Astrocyte (in vitro differentiated cells and primary cell): Measurements from ENCODE around the gene MTA3. TPM values are rescaled to one million over a fixed set of nuclear protein-coding genes. Genes with fewer than 3 reads are reported as not detected.

ENCODE experiments used
- DNase-seq: peaks from one replicate; pipeline ENCODE4 v3.0.0-alpha.2; 2010; ENCODE audit warnings: low read depth
- FAIRE-seq: peaks from 2 replicates; lab custom pipeline; 2011; peaks lifted over from hg19 to GRCh38; lab: Jason Lieb, UNC
- H2AFZ ChIP-seq: 2 replicates; pipeline ENCODE4 v1.6.0; 2012; ENCODE audit warnings: low read depth, low read length, inconsistent platforms
- H3K27ac ChIP-seq: 2 replicates; pipeline ENCODE4 v1.5.1; 2011; ENCODE audit warnings: low read depth, low read length, inconsistent platforms
- H3K27me3 ChIP-seq: 2 replicates; pipeline ENCODE4 v1.6.0; 2011; ENCODE audit warnings: low read length, inconsistent platforms; ENCODE audit not compliant: insufficient read depth
- H3K36me3 ChIP-seq: 2 replicates; pipeline ENCODE4 v1.5.1; 2011; ENCODE audit warnings: low read length, inconsistent platforms; ENCODE audit not compliant: insufficient read depth
- H3K4me1 ChIP-seq: 2 replicates; pipeline ENCODE4 v1.5.1; 2011; ENCODE audit warnings: low read length, inconsistent platforms; ENCODE audit not compliant: insufficient read depth
- H3K4me2 ChIP-seq: 2 replicates; pipeline ENCODE4 v1.6.0; 2012; ENCODE audit warnings: low read length, inconsistent platforms
- H3K4me3 ChIP-seq: 2 replicates; pipeline ENCODE4 v1.5.1; 2011; ENCODE audit warnings: low read depth, mild to moderate bottlenecking, low read length, inconsistent platforms; ENCODE audit not compliant: insufficient read depth
- H3K79me2 ChIP-seq: 2 replicates; pipeline ENCODE4 v1.6.0; 2012; ENCODE audit warnings: mild to moderate bottlenecking, low read length, inconsistent platforms; ENCODE audit not compliant: insufficient read depth
- H3K9ac ChIP-seq: 2 replicates; pipeline ENCODE4 v1.6.0; 2012; ENCODE audit warnings: mild to moderate bottlenecking, low read length, inconsistent platforms
- H3K9me3 ChIP-seq: 2 replicates; pipeline ENCODE4 v1.5.1; 2012; ENCODE audit warnings: low read depth, mild to moderate bottlenecking, low read length, inconsistent platforms; ENCODE audit not compliant: insufficient read depth
- H4K20me1 ChIP-seq: 2 replicates; pipeline ENCODE4 v1.6.0; 2012; ENCODE audit warnings: low read length, inconsistent platforms; ENCODE audit not compliant: insufficient read depth
- H3K27ac Mint-ChIP-seq: one replicate; pipeline ENCODE4 v1.8.0; 2021; ENCODE audit warnings: mild to moderate bottlenecking, mixed read lengths; ENCODE audit not compliant: unreplicated experiment
- H3K27me3 Mint-ChIP-seq: one replicate; pipeline ENCODE4 v1.8.0; 2021; ENCODE audit warnings: low read depth, mixed read lengths; ENCODE audit not compliant: unreplicated experiment
- H3K36me3 Mint-ChIP-seq: one replicate; pipeline ENCODE4 v1.8.0; 2021; ENCODE audit warnings: low read depth, mixed read lengths; ENCODE audit not compliant: unreplicated experiment
- H3K4me1 Mint-ChIP-seq: one replicate; pipeline ENCODE4 v1.8.0; 2021; ENCODE audit warnings: low read depth, mixed read lengths; ENCODE audit not compliant: unreplicated experiment
- H3K4me3 Mint-ChIP-seq: one replicate; pipeline ENCODE4 v1.8.0; 2021; ENCODE audit warnings: mild to moderate bottlenecking, moderate library complexity, mixed read lengths; ENCODE audit not compliant: unreplicated experiment
- H3K9me3 Mint-ChIP-seq: one replicate; pipeline ENCODE4 v1.8.0; 2021; ENCODE audit warnings: mild to moderate bottlenecking, mixed read lengths; ENCODE audit not compliant: unreplicated experiment
- CTCF ChIP-seq: IDR thresholded peaks from 2 replicates; pipeline ENCODE4 v1.5.1; 2011; ENCODE audit warnings: low read depth, mild to moderate bottlenecking, inconsistent platforms, low read length, moderate library complexity; ENCODE audit not compliant: insufficient read depth
- EZH2 ChIP-seq: IDR thresholded peaks from 2 replicates; pipeline ENCODE4 v1.6.1; 2012; ENCODE audit warnings: mild to moderate bottlenecking, low read length, inconsistent platforms; ENCODE audit not compliant: insufficient read depth
- total RNA-seq: library from RNA; stranded (reverse); gene quantifications from 2 replicates; pipeline ENCODE4 v1.2.1, GENCODE V29; 2021

The MTA3 gene
- total RNA-seq, 1 donor from 2014 or later, result 69.4 TPM

DNA sequence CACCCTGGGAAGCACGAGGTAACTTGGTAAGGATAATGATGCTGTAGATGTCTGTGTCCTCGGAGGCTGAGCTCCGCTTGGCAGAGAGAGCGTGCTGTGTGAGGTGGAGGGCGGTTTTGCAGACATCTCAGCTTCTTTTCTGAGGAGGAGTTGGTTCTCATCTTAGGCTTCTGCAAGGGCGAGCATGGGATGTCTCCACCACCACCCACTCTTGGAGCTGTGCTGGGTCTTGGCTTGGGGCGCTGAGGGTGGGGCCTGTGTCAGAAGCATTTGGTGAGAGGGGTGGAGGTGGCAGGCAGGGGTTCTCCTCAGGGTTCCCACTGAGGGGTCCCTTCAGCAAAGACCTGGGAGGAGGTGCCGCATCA lies 186.3 kb downstream of the MTA3 start:
- H3K27ac ChIP-seq, result no peak overlapping the region
- H3K36me3 Mint-ChIP-seq, result peaks cover 26% of the 10 kb centered on the region
- no peaks in the 10 kb centered on the region for H3K4me1 ChIP-seq
- H3K9me3 ChIP-seq, result no peaks in the 10 kb centered on the region
- TF ChIP-seq CTCF (no peak), EZH2 (no peak)
- no peak overlapping the region for H3K4me3 Mint-ChIP-seq
- no peak overlapping the region for H3K9ac ChIP-seq
- no peaks in the 10 kb centered on the region for H3K36me3 ChIP-seq
- H4K20me1 ChIP-seq, result no peaks in the 10 kb centered on the region
- H3K4me1 Mint-ChIP-seq, result peaks cover 14% of the 10 kb centered on the region
- no peaks in the 10 kb centered on the region for H3K79me2 ChIP-seq
- no peak overlapping the region for H3K4me2 ChIP-seq
- no peak overlapping the region for H2AFZ ChIP-seq
- H3K4me3 ChIP-seq, result no peak overlapping the region
- H3K27me3 ChIP-seq, result no peaks in the 10 kb centered on the region
- peaks cover 1% of the 10 kb centered on the region for H3K9me3 Mint-ChIP-seq
- DNase-seq (no peak), FAIRE-seq (no peak)
- H3K27ac Mint-ChIP-seq, result no peak overlapping the region
- peaks cover under 1% of the 10 kb centered on the region for H3K27me3 Mint-ChIP-seq

DNA sequence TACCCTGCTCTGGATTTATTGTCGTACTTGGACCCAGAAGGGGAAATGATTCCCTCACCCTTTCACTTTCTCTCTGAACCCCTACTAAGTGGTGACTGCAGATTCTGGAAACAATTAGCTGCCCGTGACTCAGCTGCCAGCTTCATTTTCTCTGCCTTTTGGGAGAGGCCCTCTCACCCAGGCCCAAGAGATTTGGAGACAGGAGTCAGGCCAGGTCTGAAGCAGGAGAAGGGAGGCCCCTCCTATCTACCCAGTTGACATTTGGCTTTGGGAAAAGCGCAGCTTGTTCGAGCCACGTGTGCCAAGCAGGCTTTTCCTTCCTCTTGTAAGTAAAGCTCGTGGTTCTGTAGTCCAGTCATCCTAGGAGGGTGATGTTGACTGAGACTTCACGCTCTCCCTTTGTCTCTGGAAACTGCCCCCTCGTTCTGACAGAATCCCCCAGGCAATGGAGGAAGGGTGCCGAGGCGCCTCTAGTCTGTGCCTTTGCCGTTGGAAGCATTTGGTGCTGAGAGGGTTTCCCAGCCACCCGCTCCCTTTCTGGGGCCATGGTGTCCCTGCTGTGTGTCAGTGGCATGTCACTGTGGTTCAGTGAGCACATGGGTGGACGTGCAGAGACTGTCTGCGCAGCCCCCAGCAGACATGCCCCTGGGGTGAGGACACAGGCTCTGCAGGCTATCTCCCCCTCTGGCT lies 186.9 kb downstream of the MTA3 start:
- no peak overlapping the region for H3K9ac ChIP-seq
- no peak overlapping the region for H3K4me2 ChIP-seq
- peaks cover 1% of the 10 kb centered on the region for H3K9me3 Mint-ChIP-seq
- H3K27me3 ChIP-seq, result no peaks in the 10 kb centered on the region
- H3K27ac Mint-ChIP-seq, result no peak overlapping the region
- H4K20me1 ChIP-seq, result no peaks in the 10 kb centered on the region
- H3K36me3 ChIP-seq, result no peaks in the 10 kb centered on the region
- no peak overlapping the region for H2AFZ ChIP-seq
- peaks cover 32% of the 10 kb centered on the region for H3K36me3 Mint-ChIP-seq
- no peak for DNase-seq
- TF ChIP-seq EZH2 (no peak), CTCF (no peak)
- H3K27me3 Mint-ChIP-seq, result peaks cover 4% of the 10 kb centered on the region
- no peaks in the 10 kb centered on the region for H3K9me3 ChIP-seq
- no peak overlapping the region for H3K4me3 ChIP-seq
- H3K4me1 ChIP-seq, result no peaks in the 10 kb centered on the region
- no peak for FAIRE-seq
- peaks cover 14% of the 10 kb centered on the region for H3K4me1 Mint-ChIP-seq
- no peak overlapping the region for H3K4me3 Mint-ChIP-seq
- H3K27ac ChIP-seq, result no peak overlapping the region
- H3K79me2 ChIP-seq, result no peaks in the 10 kb centered on the region

DNA sequence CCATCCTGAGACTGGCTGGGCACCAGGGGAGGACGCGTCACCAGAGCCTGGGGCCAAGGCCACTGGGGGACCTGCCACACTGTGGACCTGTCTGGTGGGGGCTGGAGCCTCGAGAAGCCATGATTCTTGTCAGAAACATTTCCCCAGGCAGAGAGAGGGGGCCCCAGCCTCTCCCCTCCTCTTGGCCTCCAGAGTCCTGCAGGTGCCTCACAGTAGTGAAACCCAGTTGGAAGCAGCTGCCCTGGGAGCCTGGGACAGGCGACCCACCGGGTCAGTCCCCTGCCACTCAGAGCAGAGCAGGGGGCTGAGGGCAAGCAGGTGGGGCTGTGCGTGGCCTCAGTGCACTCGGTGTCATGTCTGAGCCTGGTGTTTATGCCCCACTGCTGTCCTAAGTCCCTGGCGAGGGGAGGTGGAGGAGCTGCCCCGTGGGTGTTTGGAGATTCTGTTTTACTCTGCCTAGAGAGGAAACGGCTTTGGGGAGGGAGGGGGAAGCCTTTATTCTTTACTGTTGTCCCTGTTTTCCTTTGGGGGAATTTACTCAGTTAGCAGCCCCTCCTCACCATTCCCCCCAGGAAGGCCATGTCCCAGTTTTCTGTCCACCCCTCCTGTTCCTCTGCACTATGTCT lies 187.8 kb downstream of the MTA3 start:
- Mint-ChIP-seq H3K27ac (no peak overlapping the region), H3K4me1 (peaks cover 14% of the 10 kb centered on the region), H3K4me3 (no peak overlapping the region), H3K9me3 (peaks cover 1% of the 10 kb centered on the region), H3K27me3 (peaks cover 4% of the 10 kb centered on the region), H3K36me3 (peaks cover 34% of the 10 kb centered on the region)
- no peaks in the 10 kb centered on the region for H3K36me3 ChIP-seq
- no peaks in the 10 kb centered on the region for H3K9me3 ChIP-seq
- DNase-seq (no peak), FAIRE-seq (no peak)
- H3K27ac ChIP-seq, result no peak overlapping the region
- no peaks in the 10 kb centered on the region for H3K79me2 ChIP-seq
- no peak overlapping the region for H3K4me2 ChIP-seq
- no peaks in the 10 kb centered on the region for H3K27me3 ChIP-seq
- no peaks in the 10 kb centered on the region for H4K20me1 ChIP-seq
- no peak overlapping the region for H3K9ac ChIP-seq
- H3K4me1 ChIP-seq, result no peaks in the 10 kb centered on the region
- TF ChIP-seq CTCF (no peak), EZH2 (no peak)
- H2AFZ ChIP-seq, result no peak overlapping the region
- H3K4me3 ChIP-seq, result no peak overlapping the region
